Measurements from ENCODE around the gene CLEC4C. TPM values are rescaled to one million over a fixed set of nuclear protein-coding genes. Genes with fewer than 3 reads are reported as not detected.

CLEC4C gene
- total and polyA plus RNA-seq, 4 experiments from 2014 or later, result not detected

DNA sequence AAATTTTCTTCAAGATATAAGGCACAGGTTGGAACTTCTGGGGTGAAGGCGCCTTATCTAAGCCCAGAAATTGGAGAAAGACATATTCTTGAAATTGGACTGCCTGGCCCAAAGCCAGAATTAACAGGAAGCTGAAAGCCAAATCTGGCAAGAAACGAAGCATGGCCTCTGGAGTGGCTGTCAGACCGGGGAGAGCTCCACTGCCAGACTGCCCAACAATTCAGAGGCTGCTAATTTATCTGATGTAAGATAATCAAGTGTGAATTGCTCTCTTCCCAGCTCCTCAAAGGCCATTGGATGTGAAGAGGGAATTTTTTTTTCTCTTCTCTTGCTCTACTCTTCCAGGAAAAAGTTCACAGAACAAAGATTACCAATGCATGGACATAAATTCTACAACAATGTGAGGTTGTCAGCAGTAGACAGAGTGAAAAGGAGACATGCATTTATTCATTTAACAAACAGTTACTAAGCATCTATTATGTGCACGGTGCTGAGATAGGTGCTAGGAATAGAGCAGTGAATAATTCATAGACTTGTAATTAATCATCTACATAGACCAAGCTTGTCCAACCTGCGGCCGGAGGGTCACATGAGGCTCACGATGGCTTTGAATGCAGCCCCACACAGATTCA is 51.5 kb downstream of the CLEC4C start, which contains the start of gene GDF3:
Gene GDF3, minus strand, starts transcription at position 210 of the 632 bp plus-strand sequence. Its CDS starts 47 bp downstream, at position 163.
- Mint-ChIP-seq H3K27ac (no peak within 1 kb of the TSS), H3K9me3 (no peaks in the 10 kb centered on the region), H3K4me1 (peaks cover 4 to 15% (median 6%) of the 10 kb centered on the region in 4 donors), H3K4me3 (peak within 1 kb of the TSS in 1 of 8 donors; percentile 52), H3K27me3 (peaks cover 3 to 11% of the 10 kb centered on the region in 2 donors), H3K36me3 (no peaks in the 10 kb centered on the region)
- H3K4me3 ChIP-seq (ENCODE audit: low read length in 2 of 2), result no peak within 1 kb of the TSS
- intact Hi-C loops (cut with micrococcal nuclease), result no loop called here
- H3K27me3 ChIP-seq (ENCODE audit: insufficient read depth, low read length), result no peaks in the 10 kb centered on the region
- H3K27ac ChIP-seq (ENCODE audit: low read depth, low read length), result no peak within 1 kb of the TSS
- CTCF ChIA-PET (ENCODE audit: partially characterized antibody), result no interaction called here
- H3K36me3 ChIP-seq (ENCODE audit: insufficient read depth, low read length), result no peaks in the 10 kb centered on the region
- peak in 1 of 5 donors; percentile 4 for DNase-seq
- POLR2A ChIA-PET (ENCODE audit: partially characterized antibody), result no interaction called here
- peaks cover 7% of the 10 kb centered on the region for H3K4me1 ChIP-seq (ENCODE audit: insufficient read depth, low read length)
- H3K9me3 ChIP-seq (ENCODE audit: control insufficient read depth in 1 of 2, low read length in 2 of 2), result no peaks in the 10 kb centered on the region

DNA sequence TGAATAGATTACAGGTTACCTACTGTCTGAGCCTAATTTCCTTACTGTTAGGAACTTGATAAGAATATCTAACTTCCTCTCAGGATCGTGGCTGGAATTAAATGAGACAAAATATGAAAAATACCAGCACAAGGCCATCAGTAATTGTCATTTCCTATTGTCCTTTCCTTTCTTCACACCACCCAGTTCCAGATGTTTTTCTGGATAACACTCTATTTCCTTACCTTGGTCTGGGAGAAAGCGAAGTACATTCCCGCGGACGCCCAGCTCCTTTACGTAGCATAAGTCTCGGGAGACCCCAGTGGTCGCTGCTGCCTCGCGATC is 52.0 kb downstream of the CLEC4C start:
- no peak overlapping the region for H3K27ac Mint-ChIP-seq
- peaks cover 4 to 15% (median 6%) of the 10 kb centered on the region in 4 donors for H3K4me1 Mint-ChIP-seq
- peaks cover 7% of the 10 kb centered on the region for H3K4me1 ChIP-seq (ENCODE audit: insufficient read depth, low read length)
- H3K9me3 ChIP-seq (ENCODE audit: control insufficient read depth in 1 of 2, low read length in 2 of 2), result no peaks in the 10 kb centered on the region
- POLR2A ChIA-PET (ENCODE audit: partially characterized antibody), result no interaction called here
- H3K4me3 ChIP-seq (ENCODE audit: low read length in 2 of 2), result no peak overlapping the region
- H3K27me3 ChIP-seq (ENCODE audit: insufficient read depth, low read length), result no peaks in the 10 kb centered on the region
- CTCF ChIA-PET (ENCODE audit: partially characterized antibody), result no interaction called here
- no peaks in the 10 kb centered on the region for H3K36me3 ChIP-seq (ENCODE audit: insufficient read depth, low read length)
- H3K9me3 Mint-ChIP-seq, result no peaks in the 10 kb centered on the region
- peaks cover 3 to 11% of the 10 kb centered on the region in 2 donors for H3K27me3 Mint-ChIP-seq
- H3K4me3 Mint-ChIP-seq, result peak overlapping the region in 1 of 8 donors; percentile 52
- DNase-seq, result no peak
- H3K36me3 Mint-ChIP-seq, result no peaks in the 10 kb centered on the region
- intact Hi-C loops (cut with micrococcal nuclease), result no loop called here
- no peak overlapping the region for H3K27ac ChIP-seq (ENCODE audit: low read depth, low read length)

DNA sequence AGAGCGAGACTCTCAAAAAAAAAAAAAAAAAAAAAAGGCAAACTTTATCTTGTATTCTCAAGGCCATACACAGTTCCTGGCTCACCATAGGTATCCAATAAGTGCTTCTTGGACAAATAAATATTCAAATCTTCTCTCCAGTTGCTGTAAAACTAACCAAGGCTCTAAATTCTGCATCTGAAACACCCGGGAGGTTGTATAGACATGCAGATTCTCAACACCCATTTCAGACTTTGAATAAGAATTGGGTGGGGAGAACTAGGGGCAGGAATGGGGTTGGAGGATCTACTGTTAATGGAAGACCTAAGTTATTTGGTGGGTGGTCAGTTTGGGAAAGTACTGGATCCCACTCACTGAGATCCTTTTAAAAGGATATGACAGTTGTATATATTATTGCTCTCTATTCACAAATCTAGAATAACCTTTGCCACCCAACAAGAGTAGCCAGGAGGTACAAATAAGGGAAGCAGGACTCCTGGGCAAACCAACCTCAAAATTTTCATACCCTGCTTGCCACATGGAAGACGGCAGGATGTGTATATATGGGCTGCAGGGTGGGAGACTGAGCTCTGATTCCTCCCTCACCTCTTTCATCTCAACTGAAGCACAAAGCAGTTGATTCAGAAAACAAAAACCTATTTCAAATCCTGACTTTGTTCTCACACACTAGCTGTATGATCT is 52.5 kb downstream of the CLEC4C start:
- peaks cover 4 to 15% (median 6%) of the 10 kb centered on the region in 4 donors for H3K4me1 Mint-ChIP-seq
- POLR2A ChIA-PET (ENCODE audit: partially characterized antibody), result no interaction called here

DNA sequence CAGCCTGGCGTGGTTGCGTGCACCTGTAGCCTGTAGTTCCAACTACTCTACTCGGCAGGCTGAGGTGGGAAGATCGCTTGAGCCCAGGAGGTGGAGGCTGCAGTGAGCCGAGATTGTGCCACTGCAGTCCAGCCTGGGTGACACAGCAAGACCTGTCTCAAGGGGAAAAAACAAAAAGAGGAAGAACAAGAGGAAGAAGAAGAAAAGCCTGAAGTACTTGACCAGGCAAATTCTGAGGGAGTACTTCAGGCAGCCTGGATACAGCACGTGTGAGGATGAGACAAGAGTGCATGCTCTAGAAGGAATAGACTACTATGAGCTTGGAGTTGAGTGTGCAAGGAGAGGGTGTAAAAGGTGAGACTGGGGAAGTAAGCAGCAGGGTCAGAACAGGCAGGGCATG is 53.4 kb downstream of the CLEC4C start:
- POLR2A ChIA-PET (ENCODE audit: partially characterized antibody), result no interaction called here
- Mint-ChIP-seq H3K4me3 (peak overlapping the region in 1 of 8 donors; percentile 1), H3K27ac (no peak overlapping the region), H3K36me3 (no peaks in the 10 kb centered on the region), H3K9me3 (no peaks in the 10 kb centered on the region), H3K27me3 (peaks cover 3 to 11% of the 10 kb centered on the region in 2 donors), H3K4me1 (peaks cover 4 to 15% (median 6%) of the 10 kb centered on the region in 4 donors)
- no peak for DNase-seq
- H3K9me3 ChIP-seq (ENCODE audit: control insufficient read depth in 1 of 2, low read length in 2 of 2), result no peaks in the 10 kb centered on the region
- no peaks in the 10 kb centered on the region for H3K27me3 ChIP-seq (ENCODE audit: insufficient read depth, low read length)
- peaks cover 7% of the 10 kb centered on the region for H3K4me1 ChIP-seq (ENCODE audit: insufficient read depth, low read length)
- CTCF ChIA-PET (ENCODE audit: partially characterized antibody), result no interaction called here
- intact Hi-C loops (cut with micrococcal nuclease), result no loop called here
- no peaks in the 10 kb centered on the region for H3K36me3 ChIP-seq (ENCODE audit: insufficient read depth, low read length)
- H3K4me3 ChIP-seq (ENCODE audit: low read length in 2 of 2), result no peak overlapping the region
- H3K27ac ChIP-seq (ENCODE audit: low read depth, low read length), result no peak overlapping the region

More for the DNA sequence above, 52.5 kb downstream of the CLEC4C start:
- no peaks in the 10 kb centered on the region for H3K36me3 Mint-ChIP-seq
- intact Hi-C loops (cut with micrococcal nuclease), result no loop called here
- Histone ChIP-seq H3K36me3 (ENCODE audit: insufficient read depth, low read length) (no peaks in the 10 kb centered on the region), H3K4me3 (ENCODE audit: low read length in 2 of 2) (no peak overlapping the region), H3K27ac (ENCODE audit: low read depth, low read length) (no peak overlapping the region), H3K27me3 (ENCODE audit: insufficient read depth, low read length) (no peaks in the 10 kb centered on the region), H3K4me1 (ENCODE audit: insufficient read depth, low read length) (peaks cover 7% of the 10 kb centered on the region), H3K9me3 (ENCODE audit: control insufficient read depth in 1 of 2, low read length in 2 of 2) (no peaks in the 10 kb centered on the region)
- no peak overlapping the region for H3K27ac Mint-ChIP-seq
- DNase-seq, result no peak
- peaks cover 3 to 11% of the 10 kb centered on the region in 2 donors for H3K27me3 Mint-ChIP-seq
- no peak overlapping the region for H3K4me3 Mint-ChIP-seq
- H3K9me3 Mint-ChIP-seq, result no peaks in the 10 kb centered on the region
- CTCF ChIA-PET (ENCODE audit: partially characterized antibody), result no interaction called here

DNA sequence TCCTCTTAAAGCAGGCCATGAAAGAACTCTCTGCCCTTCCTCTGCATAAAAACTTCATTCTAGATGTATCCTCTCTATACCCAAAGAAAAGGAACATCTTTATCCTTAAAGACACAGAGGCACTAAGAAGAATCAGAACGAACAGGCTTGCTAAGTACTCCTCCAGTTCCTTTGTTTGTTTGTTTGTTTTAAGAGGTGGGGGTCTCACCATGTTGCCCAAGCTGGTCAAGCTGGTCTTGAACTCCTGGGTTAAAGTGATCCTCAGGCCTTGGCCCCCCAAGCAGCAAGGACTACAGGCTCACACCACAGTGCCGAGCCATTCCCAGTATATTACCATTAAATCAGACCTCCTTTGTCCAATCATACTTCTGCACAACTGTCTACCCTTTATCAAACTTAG is 65.6 kb downstream of the CLEC4C start:
- no peaks in the 10 kb centered on the region for H3K36me3 ChIP-seq (ENCODE audit: insufficient read depth, low read length)
- no peak overlapping the region for H3K27ac ChIP-seq (ENCODE audit: low read depth, low read length)
- no peak overlapping the region for H3K27ac Mint-ChIP-seq
- no peaks in the 10 kb centered on the region for H3K9me3 ChIP-seq (ENCODE audit: control insufficient read depth in 1 of 2, low read length in 2 of 2)
- peaks cover 3 to 11% (median 5%) of the 10 kb centered on the region in 4 donors for H3K4me1 Mint-ChIP-seq
- no peaks in the 10 kb centered on the region for H3K4me1 ChIP-seq (ENCODE audit: insufficient read depth, low read length)
- H3K36me3 Mint-ChIP-seq, result no peaks in the 10 kb centered on the region
- CTCF ChIA-PET (ENCODE audit: partially characterized antibody), result no interaction called here
- peaks cover 2 to 5% of the 10 kb centered on the region in 2 donors for H3K27me3 Mint-ChIP-seq
- H3K9me3 Mint-ChIP-seq, result no peaks in the 10 kb centered on the region
- H3K27me3 ChIP-seq (ENCODE audit: insufficient read depth, low read length), result no peaks in the 10 kb centered on the region
- no peak for DNase-seq
- H3K4me3 Mint-ChIP-seq, result no peak overlapping the region
- POLR2A ChIA-PET (ENCODE audit: partially characterized antibody), result no interaction called here
- intact Hi-C loops (cut with micrococcal nuclease), result no loop called here
- no peak overlapping the region for H3K4me3 ChIP-seq (ENCODE audit: low read length in 2 of 2)

Other genes starting within 250 kb of the CLEC4C start
- 10 to 100 TPM in 1 of 2 experiments, 1 to 10 TPM in 1; 5.9 to 10.0 TPM for gene CD163, start 243.6 kb downstream of the CLEC4C start, total RNA-seq
- gene CD163, start 243.6 kb downstream of the CLEC4C start, polyA plus RNA-seq, result not detected
- not detected for gene APOBEC1, start 81.5 kb downstream of the CLEC4C start, total RNA-seq
- not detected for gene APOBEC1, start 81.5 kb downstream of the CLEC4C start, polyA plus RNA-seq
- gene GDF3, start 51.6 kb downstream of the CLEC4C start, total RNA-seq, result not detected
- gene GDF3, start 51.6 kb downstream of the CLEC4C start, polyA plus RNA-seq, result not detected
- not detected for gene DPPA3, start 35.9 kb downstream of the CLEC4C start, total RNA-seq
- gene DPPA3, start 35.9 kb downstream of the CLEC4C start, polyA plus RNA-seq, result not detected
- not detected for gene NANOGNB, start 17.8 kb upstream of the CLEC4C start, total RNA-seq
- not detected for gene NANOGNB, start 17.8 kb upstream of the CLEC4C start, polyA plus RNA-seq
- gene NANOG, start 42.0 kb upstream of the CLEC4C start, total RNA-seq, result not detected
- not detected for gene NANOG, start 42.0 kb upstream of the CLEC4C start, polyA plus RNA-seq
- 1 to 10 TPM; 3.5 TPM for gene SLC2A14, start 125.5 kb upstream of the CLEC4C start, total RNA-seq
- not detected for gene SLC2A14, start 125.5 kb upstream of the CLEC4C start, polyA plus RNA-seq
- gene SLC2A3, start 188.8 kb upstream of the CLEC4C start, total RNA-seq, result 100 to 1,000 TPM; 157 to 158 TPM
- gene SLC2A3, start 188.8 kb upstream of the CLEC4C start, polyA plus RNA-seq, result 100 to 1,000 TPM; 100 to 275 TPM